ENCODE results near the gene THBS2.
A peak's percentile ranks its signal among the peaks of the same experiment; 100 is the strongest.

Gene THBS2

GRCh38 chr6:169296170-169296569 lies 42.5 kb upstream of the THBS2 start:
- Mint-ChIP-seq H3K4me3 (no peak overlapping the region), H3K36me3 (ENCODE audit: low read depth) (no peaks in the 10 kb centered on the region), H3K27ac (no peak overlapping the region), H3K27me3 (ENCODE audit: low read depth) (no peaks in the 10 kb centered on the region), H3K4me1 (peaks cover 11% of the 10 kb centered on the region), H3K9me3 (peaks cover 14% of the 10 kb centered on the region)
- no peak for TF ChIP-seq CTCF (IDR thresholded peaks at IDR 0.05; ENCODE audit: unreplicated experiment in 3 of 3)

GRCh38 chr6:169293196-169293595 lies 39.5 kb upstream of the THBS2 start:
- Mint-ChIP-seq H3K27ac (peak overlapping the region in 1 of 3 experiments; percentile 50), H3K36me3 (ENCODE audit: low read depth) (no peaks in the 10 kb centered on the region), H3K27me3 (ENCODE audit: low read depth) (peaks cover 4% of the 10 kb centered on the region), H3K4me1 (peaks cover 25% of the 10 kb centered on the region), H3K4me3 (no peak overlapping the region), H3K9me3 (peaks cover 8% of the 10 kb centered on the region)
- no peak for TF ChIP-seq CTCF (IDR thresholded peaks at IDR 0.05; ENCODE audit: unreplicated experiment in 3 of 3)

GRCh38 chr6:169292338-169293124 lies 38.9 kb upstream of the THBS2 start:
- no peak overlapping the region for H3K4me3 Mint-ChIP-seq
- peaks cover 4% of the 10 kb centered on the region for H3K27me3 Mint-ChIP-seq (ENCODE audit: low read depth)
- peaks cover 25% of the 10 kb centered on the region for H3K4me1 Mint-ChIP-seq
- H3K9me3 Mint-ChIP-seq: peaks cover 6% of the 10 kb centered on the region
- peak overlapping the region in 2 of 3 experiments; percentile 25 to 50 for H3K27ac Mint-ChIP-seq
- no peak for TF ChIP-seq CTCF (IDR thresholded peaks at IDR 0.05; ENCODE audit: unreplicated experiment in 3 of 3)
- no peaks in the 10 kb centered on the region for H3K36me3 Mint-ChIP-seq (ENCODE audit: low read depth)

- Mint-ChIP-seq H3K27me3 (ENCODE audit: low read depth) (peaks cover 4% of the 10 kb centered on the region), H3K9me3 (peaks cover 4% of the 10 kb centered on the region), H3K36me3 (ENCODE audit: low read depth) (no peaks in the 10 kb centered on the region), H3K4me3 (no peak overlapping the region), H3K4me1 (peaks cover 25% of the 10 kb centered on the region), H3K27ac (peak overlapping the region in 2 of 3 experiments; percentile 25 to 50)
- TF ChIP-seq CTCF (IDR thresholded peaks at IDR 0.05; ENCODE audit: unreplicated experiment in 3 of 3): no peak
Measured at GRCh38 chr6:169291646-169292337, 38.1 kb upstream of the THBS2 start.

- Mint-ChIP-seq H3K27me3 (ENCODE audit: low read depth) (peaks cover 4% of the 10 kb centered on the region), H3K36me3 (ENCODE audit: low read depth) (no peaks in the 10 kb centered on the region), H3K4me1 (peaks cover 25% of the 10 kb centered on the region), H3K9me3 (peaks cover 3% of the 10 kb centered on the region), H3K4me3 (no peak overlapping the region), H3K27ac (no peak overlapping the region)
- TF ChIP-seq CTCF (IDR thresholded peaks at IDR 0.05; ENCODE audit: unreplicated experiment in 3 of 3): no peak
Measured at GRCh38 chr6:169291148-169291547, 37.5 kb upstream of the THBS2 start.
